ENCODE data around the gene FOXD3. TPM values are rescaled to one million over a fixed set of nuclear protein-coding genes. Genes with fewer than 3 reads are reported as not detected.

The FOXD3 gene
- total RNA-seq, 2 donors from 2014 or later, result 0.18 to 0.68 TPM

- intact Hi-C loops (cut with DNase I), result no loop called here
- DNase-seq, result no peak
Observed at GRCh38 chr1:63319046-63320021, 3.0 kb upstream of the FOXD3 start.

DNA sequence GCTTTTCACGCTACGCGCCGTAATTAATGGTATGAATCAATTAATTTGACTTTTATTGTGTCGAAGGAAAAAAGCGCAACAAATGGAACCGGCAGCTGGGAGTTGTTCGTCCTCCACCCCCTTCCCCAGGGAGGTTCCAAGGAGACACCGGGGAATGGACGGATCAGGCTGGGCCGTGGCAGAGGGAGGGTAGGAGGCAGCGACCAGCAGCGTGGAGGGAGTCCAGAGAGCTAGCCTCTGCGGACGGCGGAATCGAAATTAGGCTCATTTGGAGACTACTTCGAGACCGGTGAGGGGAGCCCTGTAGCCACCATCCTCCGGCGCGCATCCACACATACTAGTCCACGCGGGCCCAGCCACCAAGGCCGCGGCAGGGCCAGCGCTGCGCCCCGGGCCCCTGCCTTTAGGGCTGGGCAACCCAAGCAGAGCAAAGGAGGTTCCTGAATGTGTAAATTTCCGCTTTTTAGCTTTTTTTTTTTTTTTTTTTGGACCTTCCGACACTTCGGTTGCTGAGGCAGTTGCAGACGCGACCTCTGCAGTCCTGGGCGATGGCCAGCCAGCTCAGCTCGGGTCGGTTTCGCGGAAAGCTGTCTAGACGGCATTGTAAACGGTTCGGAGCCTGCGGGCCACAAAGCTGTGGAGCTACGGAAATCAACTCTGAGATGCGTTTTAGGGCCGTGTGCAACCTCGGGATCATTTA lies 2.2 kb upstream of the FOXD3 start:
- intact Hi-C loops (cut with DNase I), result no loop called here
- no peak for DNase-seq
- no peak for ATAC-seq

More at GRCh38 chr1:63319046-63320021, 3.0 kb upstream of the FOXD3 start:
- ATAC-seq, result no peak

- ATAC-seq, result no peak
- intact Hi-C loops (cut with DNase I), result no loop called here
- DNase-seq, result no peak
Observed at GRCh38 chr1:63321066-63321784, 1.1 kb upstream of the FOXD3 start.

DNA sequence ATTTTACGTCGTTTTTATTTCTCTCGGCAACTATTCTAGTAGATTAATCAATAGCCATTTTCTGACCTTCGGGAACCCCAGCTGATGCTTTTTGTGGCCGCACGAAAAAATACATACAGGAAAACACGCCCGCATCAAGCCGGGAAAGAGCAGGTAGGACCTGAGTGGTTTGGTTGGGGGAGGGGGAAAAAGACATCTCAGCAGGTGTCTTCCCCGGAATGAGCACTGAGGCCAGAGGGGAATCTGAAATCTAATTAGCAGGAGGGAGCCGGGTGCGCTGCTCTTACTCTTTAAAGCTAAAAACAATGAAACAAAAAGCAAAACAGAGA lies 618 bp upstream of the FOXD3 start:
- no peak for ATAC-seq
- intact Hi-C loops (cut with DNase I), result no loop called here

GRCh38 chr1:63322944-63323864 lies 837 bp downstream of the FOXD3 start:
- peak; percentile 7 to 8 for ATAC-seq
- DNase-seq, result peak; percentile 29
- intact Hi-C loops (cut with DNase I), result no loop called here

More for the DNA sequence above, 618 bp upstream of the FOXD3 start:
- no peak for DNase-seq

GRCh38 chr1:63323865-63324778 lies 1.8 kb downstream of the FOXD3 start:
- intact Hi-C loops (cut with DNase I), result no loop called here
- DNase-seq, result no peak
- ATAC-seq, result peak in 1 of 2 donors; percentile 5

DNA sequence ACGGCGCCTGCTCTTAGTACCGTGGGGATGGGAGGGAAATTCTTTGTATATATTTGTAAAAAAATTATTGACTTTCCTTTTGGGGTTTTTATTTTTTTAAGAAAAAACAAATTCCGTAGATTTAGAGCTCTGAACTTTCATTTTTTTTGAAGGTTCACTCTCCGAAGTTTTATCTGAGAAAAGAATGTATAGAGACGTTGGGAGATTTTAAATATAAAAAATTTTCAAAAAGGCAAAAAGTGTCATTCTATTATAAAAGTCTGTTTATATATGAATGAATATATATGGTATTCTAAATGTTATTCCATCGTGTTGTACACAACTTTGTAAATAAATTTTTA lies 2.4 kb downstream of the FOXD3 start:
- ATAC-seq (no peak), DNase-seq (no peak)
- intact Hi-C loops (cut with DNase I), result no loop called here

DNA sequence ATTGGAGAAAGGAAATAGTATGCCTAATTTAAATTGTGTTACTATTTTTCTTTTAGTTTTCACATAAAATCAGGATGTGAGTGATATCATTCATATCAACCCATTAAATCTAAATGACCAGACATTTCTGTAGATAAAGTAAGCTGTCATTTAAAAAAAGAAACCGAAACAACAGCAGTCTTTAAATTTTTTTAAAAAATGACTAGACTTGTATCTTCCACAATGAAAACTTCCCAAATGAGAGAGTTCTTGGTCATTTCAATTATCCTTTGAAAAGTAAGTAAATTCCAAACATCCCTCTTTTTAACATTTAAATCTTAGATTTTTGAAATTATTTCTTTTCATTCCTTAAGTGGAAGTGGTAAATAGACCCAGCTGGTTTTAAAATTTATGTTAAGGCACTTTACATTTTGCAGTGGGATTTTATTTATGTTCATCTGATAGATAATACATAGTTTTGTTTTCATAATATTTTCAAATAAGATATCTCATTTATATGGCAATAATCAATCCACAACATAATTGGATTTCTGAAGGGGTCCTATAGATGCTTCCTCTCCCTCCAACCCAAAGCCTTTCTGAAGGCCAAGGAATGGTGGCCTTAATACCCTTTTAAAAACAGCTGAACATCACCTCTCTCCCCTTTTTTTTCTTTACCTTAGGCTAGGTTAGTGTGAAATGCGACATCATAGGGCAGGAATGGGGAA lies 3.1 kb downstream of the FOXD3 start:
- DNase-seq (no peak), ATAC-seq (no peak)
- intact Hi-C loops (cut with DNase I), result no loop called here

- intact Hi-C loops (cut with DNase I), result no loop called here
Observed at GRCh38 chr1:63326106-63326472, 3.7 kb downstream of the FOXD3 start.

DNA sequence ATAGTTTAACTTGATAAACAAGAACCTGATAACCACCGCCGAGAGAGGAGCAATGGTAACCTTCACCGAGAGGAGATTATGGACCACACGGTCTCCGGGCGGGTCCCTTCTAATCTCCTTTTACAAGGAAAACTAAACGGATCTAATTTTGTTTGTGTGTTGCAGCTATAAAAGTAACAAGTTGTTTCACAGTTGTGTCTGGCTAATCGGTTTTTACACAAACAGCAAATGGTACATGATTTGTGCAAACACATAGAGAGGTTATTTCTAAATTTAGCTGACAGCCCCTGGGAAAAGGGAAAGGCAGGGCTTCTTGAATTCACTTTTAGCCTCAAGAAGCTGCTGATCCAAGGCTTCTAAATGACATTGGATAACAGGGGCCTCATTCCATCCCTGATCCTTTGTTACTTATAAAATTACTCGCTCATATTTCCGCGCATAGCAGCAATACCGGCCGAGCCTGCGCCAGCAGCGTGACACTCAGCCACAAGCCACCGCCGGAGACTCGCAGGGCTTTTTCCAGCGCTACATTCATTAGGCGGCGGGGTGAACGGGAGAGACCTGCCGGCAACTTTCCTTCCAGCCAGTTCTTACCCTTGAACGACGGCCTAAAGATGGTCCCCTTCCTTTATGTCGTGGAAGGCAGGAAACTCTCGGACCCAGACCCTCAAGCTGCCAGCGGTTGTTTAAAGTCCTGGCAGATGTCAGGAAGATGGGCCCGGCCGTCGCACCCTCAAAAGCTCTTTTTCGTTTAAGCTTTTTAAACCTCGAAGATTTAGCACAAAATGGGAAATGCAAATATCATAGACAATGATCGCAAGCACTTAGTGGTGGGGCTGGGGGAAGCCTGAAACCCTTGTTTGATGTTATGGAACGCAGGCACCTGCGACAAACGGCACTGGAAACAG lies 4.4 kb downstream of the FOXD3 start:
- no peak for ATAC-seq
- DNase-seq, result no peak
- intact Hi-C loops (cut with DNase I), result no loop called here

More at GRCh38 chr1:63326106-63326472, 3.7 kb downstream of the FOXD3 start:
- no peak for DNase-seq
- no peak for ATAC-seq

DNA sequence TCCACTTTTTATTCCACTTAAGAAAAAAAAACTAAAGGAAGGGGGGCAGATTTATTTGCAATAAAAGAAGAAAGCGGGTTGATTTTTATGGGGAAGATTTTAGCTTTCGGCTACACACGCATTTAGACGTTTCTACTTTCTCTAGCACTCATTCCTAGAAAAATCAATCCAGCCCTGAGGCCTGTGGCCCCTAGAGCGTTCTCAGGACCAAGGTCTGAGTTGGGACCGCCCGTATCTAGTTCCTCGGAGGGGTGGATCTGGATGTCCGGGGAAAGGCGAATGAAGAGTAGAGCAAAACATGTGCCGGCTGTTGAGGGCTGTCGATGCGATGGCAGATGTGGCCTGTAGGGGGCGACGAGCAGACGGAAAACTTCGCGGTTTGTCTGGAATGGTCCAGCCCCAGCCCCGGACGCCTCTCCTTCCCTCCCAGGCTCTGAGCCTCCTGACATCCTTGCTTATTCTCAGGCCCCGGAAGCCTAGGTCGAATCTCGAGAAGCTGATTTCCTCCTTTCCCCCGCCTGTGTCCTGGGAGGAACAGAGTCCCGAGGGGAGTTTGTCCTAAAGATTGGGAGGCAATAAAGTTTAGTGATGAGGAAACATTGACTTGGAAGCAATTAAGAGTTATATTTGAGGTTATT lies 5.2 kb downstream of the FOXD3 start:
- intact Hi-C loops (cut with DNase I), result no loop called here
- peak; percentile 62 for DNase-seq
- ATAC-seq, result peak; percentile 51 to 77

DNA sequence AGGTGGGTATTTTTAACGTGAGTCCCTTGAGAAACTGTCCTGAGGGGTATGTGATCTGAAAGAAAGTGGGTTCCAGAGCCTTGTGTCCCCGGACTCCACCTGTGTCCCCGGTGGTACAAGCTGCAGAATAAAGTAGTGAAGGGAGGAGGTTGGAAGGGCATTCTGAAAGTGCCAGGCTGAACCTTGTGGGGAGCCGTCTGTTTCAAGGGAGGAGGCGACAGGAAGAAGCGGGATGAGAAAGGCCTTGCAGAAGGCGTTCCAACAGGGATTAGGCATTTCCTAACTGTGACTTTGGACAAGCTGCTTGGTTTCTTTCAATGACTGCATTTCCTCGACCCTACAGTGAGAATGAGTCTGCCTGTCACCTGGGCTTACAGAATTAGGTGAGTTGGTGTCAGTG lies 5.8 kb downstream of the FOXD3 start:
- no peak for ATAC-seq
- intact Hi-C loops (cut with DNase I), result no loop called here

GRCh38 chr1:63328781-63329180 lies 6.4 kb downstream of the FOXD3 start:
- no peak for ATAC-seq
- DNase-seq, result no peak
- intact Hi-C loops (cut with DNase I), result no loop called here

More for the DNA sequence above, 5.8 kb downstream of the FOXD3 start:
- DNase-seq, result no peak

- no peak for DNase-seq
- intact Hi-C loops (cut with DNase I), result no loop called here
- no peak for ATAC-seq
Observed at GRCh38 chr1:63329621-63330330, 7.4 kb downstream of the FOXD3 start.

DNA sequence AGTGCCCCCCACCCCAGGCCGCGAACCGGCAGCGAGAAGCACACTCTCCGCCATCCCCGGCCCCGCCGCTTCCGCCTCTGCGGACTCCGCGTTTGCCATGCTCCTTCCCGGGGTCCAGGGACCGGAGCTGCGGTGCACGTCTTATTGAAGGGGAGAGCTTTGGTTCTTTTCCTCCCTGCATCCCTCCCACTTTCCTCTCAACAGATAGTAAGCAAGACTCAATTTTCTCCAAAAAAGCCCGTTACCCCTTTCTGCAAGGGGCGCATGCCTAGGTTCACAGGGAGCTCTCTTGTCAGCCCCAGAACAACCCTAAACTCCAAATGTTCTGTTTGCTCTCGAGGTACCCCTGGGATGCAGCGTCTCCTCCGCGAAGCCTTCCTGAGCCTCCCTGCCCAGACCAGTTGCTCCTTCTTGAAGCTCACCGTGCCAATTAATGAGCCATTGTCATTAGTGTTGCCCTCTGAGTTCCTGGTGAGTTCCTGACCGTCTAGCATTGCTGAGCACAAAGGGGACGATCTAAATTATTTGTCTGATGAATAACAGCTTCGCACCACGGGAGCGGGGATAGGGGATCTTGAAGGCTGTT lies 8.1 kb downstream of the FOXD3 start:
- intact Hi-C loops (cut with DNase I), result no loop called here
- DNase-seq, result no peak
- no peak for ATAC-seq
